Medulla oblongata (tissue), 1 donor: ENCODE measurements around the gene TRPV6.

Experiments used
- DNase-seq: peaks from one replicate; pipeline ENCODE4 v3.0.0-alpha.2; 2015; ENCODE audit errors: extremely low spot score

Gene TRPV6

DNA sequence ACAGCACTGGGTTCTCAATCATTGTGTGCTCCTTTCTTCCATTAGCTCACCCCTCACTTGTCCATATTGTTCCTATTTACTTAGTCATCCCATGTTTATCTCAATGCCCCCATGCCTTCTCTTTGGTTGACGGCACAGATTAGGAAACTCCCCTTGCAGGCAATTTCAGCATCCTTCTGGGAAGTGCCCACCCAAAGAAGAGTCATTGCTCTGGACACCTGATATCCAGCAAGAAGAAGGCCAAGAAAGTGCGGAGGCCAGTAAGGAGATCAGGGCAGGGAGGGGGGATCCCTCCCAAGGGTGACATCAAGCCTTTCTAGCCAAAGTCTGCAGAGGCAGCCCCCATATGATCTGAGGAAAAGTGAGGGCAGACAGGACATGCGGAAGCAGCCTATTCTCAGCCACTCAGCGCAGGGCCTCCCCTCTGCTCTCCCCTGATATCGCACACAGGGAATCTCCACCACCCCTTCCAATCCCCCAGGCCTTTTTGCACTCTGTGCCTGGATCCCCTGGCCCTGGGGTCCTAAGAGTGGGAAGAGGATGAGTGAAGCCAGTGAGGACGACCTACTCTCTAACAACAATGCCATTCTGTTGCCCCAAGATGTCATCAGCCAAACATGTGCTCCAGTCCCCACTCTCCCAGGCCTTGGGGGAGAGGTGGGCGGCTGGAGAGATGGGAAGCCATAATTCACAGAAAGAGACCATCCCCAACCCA is 1.8 kb downstream of the TRPV6 start:
- no peak for DNase-seq

GRCh38 chr7:142883145-142883544 is 2.4 kb downstream of the TRPV6 start:
- DNase-seq: no peak

GRCh38 chr7:142882338-142882678 is 3.2 kb downstream of the TRPV6 start:
- DNase-seq: no peak

DNA sequence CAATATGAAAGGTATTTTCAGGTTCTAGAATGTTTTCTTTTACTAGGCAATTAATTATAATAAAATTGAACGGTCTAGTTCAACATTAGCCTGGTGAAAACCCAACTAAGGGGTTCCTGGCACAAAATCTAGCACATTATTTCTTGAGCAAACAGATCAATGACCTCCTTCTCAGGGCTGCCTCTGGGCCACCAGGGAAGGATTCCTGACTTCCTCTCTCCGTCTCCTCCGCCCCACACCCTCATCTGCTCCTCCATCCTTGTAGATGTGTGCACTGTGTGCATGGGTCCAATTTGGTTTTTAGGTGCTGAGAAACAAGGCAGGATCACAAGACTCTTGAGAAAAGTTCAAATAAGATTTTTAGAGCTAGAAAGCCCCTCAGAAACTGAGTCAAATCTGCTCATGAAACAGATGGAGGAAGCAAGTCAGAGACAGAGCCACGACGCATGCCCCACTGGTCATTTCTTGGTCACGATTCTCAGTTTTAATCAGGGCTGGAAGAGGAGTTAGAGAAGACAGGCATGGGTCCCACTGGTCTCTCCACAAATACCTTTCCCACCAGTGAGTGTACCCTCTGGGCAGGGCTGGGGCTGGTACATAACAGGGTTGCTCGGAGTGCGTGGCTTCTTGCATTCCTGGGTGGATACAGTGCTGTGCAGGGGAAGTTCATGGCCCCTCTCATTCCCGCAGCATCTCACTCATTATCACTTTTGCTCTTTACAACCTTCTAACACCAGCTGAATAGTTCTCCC is 3.8 kb downstream of the TRPV6 start:
- no peak for DNase-seq

DNA sequence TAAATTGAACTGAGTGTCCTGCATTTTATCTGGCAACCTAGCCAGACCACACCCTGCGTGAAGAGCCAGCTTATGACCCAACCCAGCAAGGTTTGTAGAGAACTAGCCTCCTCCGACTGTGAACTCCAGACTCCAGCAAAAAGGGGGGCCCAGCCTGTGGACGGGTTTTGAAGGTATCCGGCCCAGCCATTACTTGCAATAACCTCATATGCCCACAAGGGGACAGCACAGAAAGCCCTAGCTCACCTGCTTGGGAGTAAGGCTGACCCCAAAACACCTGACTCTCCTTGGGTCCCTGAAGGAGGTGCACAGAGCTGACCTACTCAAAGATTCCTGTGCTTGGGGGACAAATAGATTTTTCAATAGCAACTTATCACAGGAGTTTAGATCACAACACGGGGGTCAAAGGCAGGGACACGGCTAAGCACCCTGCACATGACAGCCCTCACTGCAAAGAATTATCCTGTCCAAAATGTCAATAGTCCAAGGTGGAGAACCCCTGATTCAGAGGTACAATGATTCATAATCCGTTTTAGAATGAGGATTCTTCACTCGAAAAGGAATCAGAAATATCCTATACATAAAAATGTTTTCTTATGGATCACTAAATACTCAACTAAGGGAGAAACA is 4.6 kb downstream of the TRPV6 start:
- DNase-seq: no peak

GRCh38 chr7:142879060-142879459 is 6.5 kb downstream of the TRPV6 start:
- DNase-seq: no peak

- no peak for DNase-seq
These were observed 7.2 kb downstream of the TRPV6 start for GRCh38 chr7:142878315-142878714.

DNA sequence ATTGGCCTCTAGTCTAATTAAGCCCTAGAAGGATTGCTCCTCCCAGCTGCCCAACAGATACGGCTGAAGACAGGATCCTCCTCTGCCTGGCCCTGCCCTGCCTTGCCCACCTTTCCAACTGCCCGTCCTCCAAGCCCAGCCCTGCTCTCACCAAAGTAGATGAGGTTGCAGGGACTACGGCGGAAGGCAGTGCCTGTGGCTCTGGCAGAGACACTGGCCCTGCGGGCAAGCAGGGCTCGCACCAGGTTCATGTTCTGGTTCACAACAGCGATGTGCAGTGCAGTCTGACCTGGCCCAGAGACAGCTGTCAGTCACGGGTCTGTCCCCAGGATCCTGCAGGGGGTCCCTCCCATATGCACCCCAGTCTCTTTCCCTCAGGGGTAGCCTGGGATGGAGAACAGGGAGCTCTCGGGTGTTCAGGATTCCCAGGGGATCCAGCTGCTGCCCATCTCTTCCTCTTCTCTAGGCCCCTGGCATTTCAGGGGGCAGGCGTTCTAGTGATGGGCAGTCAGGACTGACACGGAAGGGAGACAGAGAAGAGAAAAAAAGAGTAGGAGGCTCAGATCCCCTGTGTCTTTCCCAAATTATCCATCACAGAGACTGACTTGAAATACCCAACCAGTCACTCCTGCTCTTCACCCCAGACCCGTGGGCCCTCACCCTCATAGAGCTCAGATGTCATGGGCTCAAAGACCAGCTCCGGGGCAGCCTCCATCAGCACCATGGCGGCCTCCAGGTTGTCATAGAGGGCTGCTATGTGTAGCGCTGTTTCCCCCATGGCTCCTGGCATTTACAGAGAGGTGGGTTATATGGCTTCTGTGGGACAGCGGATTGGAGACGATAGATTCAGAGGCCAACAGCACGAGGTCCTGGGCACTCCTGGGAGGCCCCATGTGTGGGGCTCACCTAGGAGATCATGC is 8.3 kb downstream of the TRPV6 start:
- DNase-seq: no peak

GRCh38 chr7:142876236-142876960 is 9.1 kb downstream of the TRPV6 start:
- DNase-seq: no peak

DNA sequence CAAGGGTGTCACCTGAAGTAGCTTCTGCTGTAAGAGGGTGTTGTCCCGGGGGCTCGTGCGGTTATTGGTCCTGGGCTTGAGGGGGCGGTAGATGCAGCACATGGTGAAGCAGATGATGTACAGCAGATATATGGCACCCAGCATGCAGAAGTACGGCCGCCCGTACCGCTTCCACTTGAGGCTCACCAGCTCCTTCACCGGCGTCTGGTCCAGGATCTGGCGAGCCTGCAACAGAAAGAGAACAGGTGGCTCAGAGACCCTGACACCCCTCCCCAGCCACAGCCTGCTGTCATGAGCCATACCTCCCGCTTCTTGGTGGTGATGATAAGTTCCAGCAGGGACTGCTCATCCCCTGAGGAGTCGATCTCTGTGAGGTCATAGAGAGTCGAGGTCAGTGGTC is 10.1 kb downstream of the TRPV6 start:
- no peak for DNase-seq

DNA sequence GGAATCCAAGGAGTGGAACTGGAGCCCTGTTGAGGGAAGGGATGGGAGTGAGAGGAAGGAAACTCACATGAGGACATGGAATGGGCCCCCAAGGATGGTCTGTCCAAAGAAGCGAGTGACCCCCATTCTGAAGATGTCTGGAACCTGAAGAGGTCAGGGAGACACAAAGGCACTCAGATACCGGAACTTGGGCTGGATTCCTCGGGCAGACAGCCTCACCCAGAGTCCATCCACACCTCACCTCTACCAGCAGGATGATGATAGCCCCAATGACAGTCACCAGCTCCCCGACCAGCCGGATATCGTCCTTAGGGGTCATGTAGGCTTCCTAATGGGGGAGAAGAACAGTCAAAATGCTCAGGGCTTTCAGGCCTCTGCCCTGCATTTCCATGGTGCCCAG is 10.7 kb downstream of the TRPV6 start:
- no peak for DNase-seq

DNA sequence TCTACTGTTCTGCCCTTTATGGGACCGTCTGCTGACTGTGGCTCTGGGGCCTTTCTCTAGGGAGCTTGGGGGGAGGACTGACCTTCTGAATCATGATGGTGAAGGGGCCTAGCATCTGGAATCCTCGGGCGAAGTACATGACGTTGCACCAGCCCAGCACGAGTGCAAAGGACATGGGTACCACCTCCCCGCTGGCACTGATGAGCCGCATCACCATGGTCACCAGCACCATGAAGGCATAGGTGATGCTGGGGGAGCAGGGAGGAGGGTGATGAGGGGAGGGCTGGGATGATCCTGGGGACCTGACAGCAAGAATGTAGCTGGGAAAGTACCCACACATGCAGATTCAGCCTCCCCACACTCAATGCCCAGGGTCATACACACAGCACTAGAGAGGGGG is 11.1 kb downstream of the TRPV6 start:
- DNase-seq: no peak

DNA sequence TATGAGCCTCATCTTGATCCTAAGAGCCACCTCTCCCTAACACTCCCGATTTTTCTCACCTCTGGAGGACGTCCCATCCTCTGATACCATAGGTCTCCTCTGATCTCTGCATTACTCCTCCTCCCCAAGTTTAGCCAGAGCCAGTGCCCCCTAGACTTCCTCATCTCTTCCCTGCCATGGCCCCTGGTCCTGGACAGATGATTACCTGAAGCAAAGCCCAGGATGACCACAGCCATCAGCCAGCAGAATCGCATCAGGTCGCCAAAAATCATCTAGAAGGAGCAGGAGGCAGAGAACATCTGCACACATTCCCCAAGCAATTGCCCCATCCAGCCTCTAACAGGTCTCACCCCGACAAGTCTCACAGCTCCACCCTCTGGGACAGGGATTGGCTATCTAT is 11.7 kb downstream of the TRPV6 start:
- no peak for DNase-seq

GRCh38 chr7:142873281-142873784 is 12.2 kb downstream of the TRPV6 start:
- DNase-seq: no peak

- DNase-seq: no peak
These were observed 13.4 kb downstream of the TRPV6 start for GRCh38 chr7:142872106-142872675.

DNA sequence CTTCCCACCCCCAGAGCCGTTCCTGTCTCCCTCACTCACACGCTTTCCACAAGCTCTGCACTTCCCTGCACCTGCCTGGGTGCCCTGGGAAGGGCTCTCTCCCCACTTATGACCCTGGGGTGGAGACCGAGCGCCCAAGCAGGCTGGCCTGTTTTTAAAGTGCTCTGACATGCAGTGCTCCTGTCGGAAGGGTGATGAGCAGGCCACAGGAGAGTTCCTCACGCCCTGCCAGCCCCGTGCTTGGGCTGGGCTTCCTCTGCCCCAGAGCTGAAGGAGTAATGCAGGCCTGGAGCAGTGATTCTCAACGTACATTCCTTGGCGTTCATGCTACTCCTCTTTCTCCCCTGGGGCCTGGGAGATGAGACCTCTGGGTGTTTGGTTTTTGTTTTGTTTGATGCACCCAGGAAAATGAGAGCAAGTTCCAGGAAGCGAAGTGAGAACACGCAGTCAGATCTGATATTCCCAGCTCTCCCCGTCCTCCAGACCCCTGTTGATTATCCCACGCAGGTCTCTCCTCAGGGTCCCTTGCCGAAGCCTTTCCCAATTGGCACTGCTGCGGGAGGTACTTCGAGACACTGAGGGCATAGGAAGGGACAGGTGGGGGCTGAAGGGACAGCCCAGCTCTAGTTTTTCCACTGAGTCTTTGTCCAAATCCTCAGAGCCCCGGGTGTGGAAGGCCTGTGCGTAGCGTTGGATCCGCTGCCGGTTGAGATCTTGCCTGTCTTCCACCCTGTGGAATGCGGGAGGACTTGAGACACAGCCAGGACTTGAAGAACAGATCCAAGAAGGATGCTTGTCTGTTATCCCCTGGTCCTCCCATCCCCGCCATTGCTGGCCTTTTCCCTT is 14.1 kb downstream of the TRPV6 start:
- DNase-seq: no peak

GRCh38 chr7:142870566-142871259 is 14.8 kb downstream of the TRPV6 start:
- no peak for DNase-seq

DNA sequence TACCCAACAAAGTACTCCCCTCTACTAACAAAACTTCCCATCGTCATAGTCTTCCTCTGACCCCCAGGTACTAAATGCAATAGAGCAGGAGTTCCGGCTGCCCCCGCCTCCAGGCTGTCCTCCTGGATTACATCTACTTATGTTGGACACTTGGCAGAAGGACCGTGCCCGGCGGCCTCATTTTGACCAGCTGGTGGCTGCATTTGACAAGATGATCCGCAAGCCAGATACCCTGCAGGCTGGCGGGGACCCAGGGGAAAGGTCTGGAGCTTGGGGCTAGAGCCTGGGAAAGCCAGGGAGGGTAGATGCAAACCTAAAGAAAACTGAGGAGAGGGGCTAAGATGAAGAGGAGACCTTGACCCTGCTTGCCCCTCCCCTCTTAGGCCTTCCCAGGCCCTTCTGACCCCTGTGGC is 15.4 kb downstream of the TRPV6 start:
- no peak for DNase-seq

DNA sequence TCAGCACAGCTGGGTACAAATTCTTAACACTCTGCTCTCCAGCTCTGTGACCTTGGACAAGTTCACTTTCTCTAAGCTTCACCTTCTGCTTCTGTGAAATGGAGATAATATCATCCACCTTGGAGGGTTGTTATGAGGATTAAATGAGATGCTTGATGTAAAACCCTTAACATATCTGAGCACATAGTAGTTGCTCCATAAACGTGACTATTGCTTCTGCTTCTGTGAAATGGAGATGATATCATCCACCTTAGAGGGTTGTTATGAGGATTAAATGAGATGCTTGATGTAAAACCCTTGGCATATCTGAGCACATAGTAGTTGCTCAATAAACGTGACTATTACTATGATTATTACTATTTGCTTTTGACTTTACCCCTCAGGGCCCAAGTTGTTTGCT is 16.1 kb downstream of the TRPV6 start:
- no peak for DNase-seq
